ENCODE data around the gene PPP1CC.
"Not testable (repeated sequence)": the region's sequence is repeated elsewhere in the genome, so short reads cannot be mapped to it uniquely, and the experiment has no call there.

Gene PPP1CC

GRCh38 chr12:110756611-110757010 lies 13.9 kb upstream of the PPP1CC start:
- FAIRE-seq (no peak), DNase-seq (ENCODE audit: insufficient read length, low spot score) (no peak)

GRCh38 chr12:110754101-110754793 lies 11.6 kb upstream of the PPP1CC start:
- FAIRE-seq, result no peak
- DNase-seq (ENCODE audit: insufficient read length, low spot score), result no peak

GRCh38 chr12:110750784-110751461 lies 8.2 kb upstream of the PPP1CC start:
- FAIRE-seq (no peak), DNase-seq (ENCODE audit: insufficient read length, low spot score) (no peak)

GRCh38 chr12:110746550-110746949 lies 3.9 kb upstream of the PPP1CC start:
- FAIRE-seq (no peak), DNase-seq (ENCODE audit: insufficient read length, low spot score) (no peak)

DNA sequence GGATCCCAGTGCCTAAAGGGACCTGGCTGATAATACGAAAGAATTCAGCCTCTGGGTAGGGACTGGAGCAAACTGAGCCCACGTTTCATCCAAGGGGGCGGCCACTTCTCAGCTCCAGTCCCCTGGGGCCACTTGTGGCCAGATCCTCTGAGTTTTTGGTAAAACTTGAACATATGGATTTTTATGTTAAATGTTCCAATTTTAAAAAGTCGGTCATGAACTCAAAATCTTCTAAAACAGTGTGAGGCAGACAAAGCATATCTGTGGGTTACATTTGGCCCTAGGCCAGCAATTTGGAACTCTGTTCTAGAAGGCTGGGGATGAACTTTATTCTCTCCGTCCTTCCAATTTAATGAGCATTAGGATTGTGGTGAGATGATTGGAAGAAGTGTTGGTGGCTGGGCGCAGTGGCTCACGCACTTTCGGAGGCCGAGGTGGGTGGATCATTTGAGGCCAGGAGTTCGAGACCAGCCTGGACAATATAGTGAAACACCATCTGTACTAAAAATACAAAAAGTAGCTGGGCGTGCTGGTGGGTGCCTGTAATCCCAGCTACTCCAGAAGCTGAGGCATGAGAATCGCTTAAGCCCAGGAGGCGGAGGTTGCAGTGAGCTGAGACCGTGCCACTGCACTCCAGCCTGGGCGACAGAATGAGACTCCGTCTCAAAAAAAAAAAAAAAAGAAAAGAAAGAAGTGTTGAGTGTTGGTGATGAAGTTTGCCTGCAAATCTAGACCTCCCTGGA lies 3.0 kb upstream of the PPP1CC start:
- DNase-seq (ENCODE audit: insufficient read length, low spot score), result no peak
- no peak for FAIRE-seq

DNA sequence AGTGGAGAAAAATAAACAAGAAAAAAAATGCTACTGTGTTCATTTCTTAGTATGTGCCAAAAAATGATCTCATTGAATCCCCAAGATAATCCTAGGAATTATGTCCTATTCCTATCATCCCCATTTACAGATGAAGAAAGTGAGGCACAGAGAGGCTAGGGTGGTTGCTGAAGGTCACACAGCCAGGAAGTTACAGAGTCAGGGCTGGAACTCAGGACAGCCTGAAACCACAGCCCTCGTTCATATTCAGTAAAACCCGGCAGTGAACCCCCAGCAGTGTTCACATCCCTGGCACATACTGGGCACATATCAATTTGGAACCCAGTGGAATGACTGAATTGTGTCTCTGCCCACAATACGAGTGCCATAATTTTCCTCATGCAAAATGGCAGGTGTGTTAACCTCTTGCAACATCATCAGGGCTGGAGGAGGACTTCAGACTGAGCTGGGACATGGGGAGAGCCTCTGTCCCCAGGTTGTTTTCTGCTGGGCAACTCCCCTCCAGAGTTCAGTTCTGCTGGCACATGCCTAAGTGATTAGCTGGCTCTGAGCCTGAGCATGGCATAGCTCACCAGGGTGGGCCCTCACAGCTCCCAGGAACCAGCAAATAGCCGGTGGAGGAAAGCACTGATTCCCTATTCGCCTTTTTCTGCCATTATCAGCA lies 2.0 kb upstream of the PPP1CC start:
- FAIRE-seq (no peak), DNase-seq (ENCODE audit: insufficient read length, low spot score) (no peak)

GRCh38 chr12:110744151-110744571 lies 1.5 kb upstream of the PPP1CC start:
- DNase-seq (ENCODE audit: insufficient read length, low spot score) (peak; percentile 65), FAIRE-seq (no peak)

DNA sequence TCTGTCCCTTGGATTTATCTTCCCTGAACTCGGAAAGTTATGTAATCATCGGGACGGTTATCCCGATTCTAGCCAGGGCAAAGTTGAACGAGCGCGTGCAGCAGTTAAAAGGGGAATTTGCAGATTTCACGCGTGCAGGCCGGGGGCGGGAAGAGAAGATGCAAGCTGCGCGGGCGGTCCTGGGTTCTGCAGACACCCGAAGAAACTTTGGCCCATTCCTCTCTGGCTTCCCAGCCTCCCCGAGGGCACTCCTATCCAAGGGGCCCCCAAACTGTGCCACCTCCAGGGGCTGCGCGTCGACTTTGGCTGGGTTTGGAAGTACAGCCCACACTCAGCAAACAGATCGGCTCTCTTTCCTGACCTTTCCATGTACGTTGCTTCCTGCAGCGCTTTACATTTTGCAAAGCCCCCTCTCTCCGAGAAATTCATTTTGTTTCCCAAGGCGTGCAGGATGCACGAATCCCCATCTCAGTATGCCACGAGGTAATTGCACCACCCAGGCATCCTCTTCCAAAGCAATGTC lies 941 bp upstream of the PPP1CC start:
- no peak for DNase-seq (ENCODE audit: insufficient read length, low spot score)
- no peak for FAIRE-seq

DNA sequence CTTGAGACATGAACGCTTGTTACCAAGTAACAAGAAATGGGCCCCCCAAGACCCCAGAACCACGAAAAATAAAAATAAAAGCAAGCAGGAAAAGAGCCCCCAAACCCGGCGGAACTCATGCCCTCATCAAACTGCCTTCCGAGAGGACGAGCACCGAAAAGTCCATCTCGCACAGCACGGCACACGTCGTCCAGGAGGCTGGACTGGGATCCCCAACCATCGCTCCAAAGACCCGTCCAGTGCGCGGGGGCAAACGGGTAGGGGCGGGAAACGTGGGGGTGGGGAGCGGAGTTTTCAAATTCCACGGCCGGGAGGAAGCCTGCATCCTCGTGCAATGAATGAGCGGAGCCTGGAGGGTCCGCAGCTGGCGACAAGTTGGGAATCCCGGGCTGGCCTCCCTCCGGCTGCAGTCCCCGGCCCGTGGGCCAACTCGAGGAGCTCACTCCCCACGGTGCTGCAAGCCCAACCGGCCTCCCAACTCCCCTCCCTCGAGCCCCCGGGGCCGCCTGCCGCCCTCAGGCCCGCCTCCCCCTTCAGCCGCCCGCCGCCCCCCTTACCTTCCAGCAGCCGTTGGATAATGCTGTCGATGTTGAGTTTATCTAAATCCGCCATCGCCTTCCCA lies 484 bp downstream of the PPP1CC start:
- DNase-seq (ENCODE audit: insufficient read length, low spot score) (no peak), FAIRE-seq (no peak)

DNA sequence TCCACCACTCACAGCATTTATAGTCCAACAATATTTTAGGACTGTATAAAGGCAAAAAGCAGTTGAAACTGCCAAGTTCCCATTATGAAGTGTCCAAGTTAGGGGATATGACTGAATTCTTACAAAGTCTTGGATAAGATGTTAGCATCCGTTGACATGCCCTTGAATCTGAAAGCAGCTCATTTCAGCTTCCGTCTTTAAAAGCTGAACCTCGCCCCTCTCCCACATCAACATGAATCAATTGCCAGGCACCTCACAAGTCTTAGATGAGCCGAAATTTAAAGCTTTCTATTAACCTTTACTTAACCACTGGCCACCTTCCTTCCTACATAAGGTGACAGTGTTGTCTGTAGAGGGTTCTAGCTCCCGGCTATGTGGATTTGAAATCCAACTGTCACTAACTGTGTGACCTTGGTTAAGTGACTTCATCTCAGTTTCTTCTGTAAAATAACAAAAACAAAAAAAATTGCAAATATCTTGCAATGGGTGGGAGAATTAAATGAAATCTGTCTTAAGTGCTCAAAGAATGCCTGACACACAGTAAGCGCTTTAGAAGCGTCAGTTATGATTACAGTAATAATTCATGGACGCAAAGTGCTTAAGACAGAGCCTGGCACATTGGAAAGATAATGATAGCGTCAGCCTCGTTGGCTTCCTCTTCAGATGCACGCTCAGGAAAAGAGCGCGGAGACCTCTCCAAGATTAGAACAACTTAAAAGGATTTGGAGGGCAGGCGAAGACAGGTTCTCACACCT lies 1.2 kb downstream of the PPP1CC start:
- FAIRE-seq (no peak), DNase-seq (ENCODE audit: insufficient read length, low spot score) (no peak)

DNA sequence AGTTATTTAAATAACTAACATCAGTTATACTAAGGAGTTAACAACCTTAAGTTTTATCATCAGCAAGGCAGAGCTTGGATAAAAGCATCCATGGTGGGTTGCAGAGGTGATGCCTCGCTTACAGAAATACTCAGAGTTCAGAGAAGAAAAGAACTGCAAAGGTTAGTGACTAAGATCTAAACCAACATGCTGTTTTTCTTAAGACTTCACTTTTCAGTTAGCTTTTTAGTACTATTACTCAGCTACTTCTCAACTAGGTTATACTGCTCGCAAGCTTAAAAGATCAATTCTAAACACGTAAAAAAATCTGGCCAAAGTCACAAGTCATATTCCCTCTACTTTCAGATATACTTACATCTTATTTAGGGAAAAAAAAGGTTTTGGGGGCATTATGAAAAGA lies 2.8 kb downstream of the PPP1CC start:
- DNase-seq (ENCODE audit: insufficient read length, low spot score) (no peak), FAIRE-seq (no peak)

GRCh38 chr12:110739488-110739887 lies 3.2 kb downstream of the PPP1CC start:
- DNase-seq (ENCODE audit: insufficient read length, low spot score) (no peak), FAIRE-seq (no peak)

DNA sequence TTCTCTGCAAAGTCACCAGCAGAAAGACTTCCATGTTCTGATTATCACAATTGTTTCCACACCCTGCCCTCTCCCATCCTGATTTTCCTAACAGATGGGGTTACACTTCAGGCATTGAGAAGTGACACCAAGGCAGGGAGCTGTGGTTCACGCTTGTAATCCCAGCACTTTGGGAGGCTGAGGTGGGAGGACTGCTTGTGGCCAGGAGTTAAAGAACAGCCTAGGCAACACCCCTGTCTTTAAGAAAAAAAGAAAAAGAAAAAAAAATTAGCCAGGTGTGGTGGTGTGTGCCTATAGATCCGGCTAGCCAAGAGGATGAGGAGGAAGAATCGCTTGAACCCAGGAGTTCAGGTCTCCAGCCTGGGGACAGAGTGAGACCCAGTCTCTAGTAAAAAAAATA lies 5.2 kb downstream of the PPP1CC start:
- DNase-seq (ENCODE audit: insufficient read length, low spot score) (no peak), FAIRE-seq (no peak)

GRCh38 chr12:110737016-110737415 lies 5.7 kb downstream of the PPP1CC start:
- DNase-seq (ENCODE audit: insufficient read length, low spot score); FAIRE-seq: not testable (repeated sequence)

DNA sequence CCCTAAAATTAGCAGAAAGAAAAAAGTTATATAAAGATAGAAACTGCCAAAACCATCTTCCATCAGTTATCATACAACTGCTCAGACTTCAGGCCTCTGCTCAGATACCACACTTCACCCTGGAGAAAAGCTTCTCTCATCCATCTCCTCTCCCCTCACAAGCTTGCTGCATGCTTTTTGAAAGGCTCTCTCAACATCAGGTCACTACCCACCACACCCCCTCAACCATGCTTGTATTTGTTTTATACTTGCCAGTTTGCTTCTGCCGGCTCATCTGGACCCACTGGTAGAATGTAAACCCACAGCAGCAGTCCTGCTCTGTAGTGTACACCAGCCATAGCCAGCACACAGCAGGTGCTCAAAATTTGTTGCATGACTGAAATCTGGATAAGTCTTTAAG lies 8.8 kb downstream of the PPP1CC start:
- DNase-seq (ENCODE audit: insufficient read length, low spot score) (no peak), FAIRE-seq (no peak)

- FAIRE-seq, result no peak
- DNase-seq (ENCODE audit: insufficient read length, low spot score), result no peak
These were observed 9.5 kb downstream of the PPP1CC start for GRCh38 chr12:110733089-110733715.

DNA sequence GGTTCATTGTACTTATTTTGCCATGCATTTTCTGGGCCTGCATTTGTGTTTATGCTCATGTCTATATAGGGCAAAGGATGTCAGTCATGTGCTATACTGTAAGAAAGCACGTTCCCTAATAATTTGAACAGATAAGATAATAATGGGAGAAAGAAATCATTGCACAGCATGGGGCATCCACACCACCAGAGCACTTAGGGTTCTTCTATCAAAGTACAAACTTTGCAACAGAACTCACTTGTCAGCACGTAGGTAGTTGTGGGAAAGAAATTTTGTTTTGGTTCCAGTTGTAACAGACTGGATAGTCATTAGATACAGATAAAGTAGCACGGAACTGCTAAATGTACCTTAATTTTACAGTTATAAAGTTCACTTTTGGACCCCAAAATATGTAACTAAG lies 10.1 kb downstream of the PPP1CC start:
- no peak for FAIRE-seq
- DNase-seq (ENCODE audit: insufficient read length, low spot score), result no peak

- FAIRE-seq, result no peak
- DNase-seq (ENCODE audit: insufficient read length, low spot score), result no peak
These were observed 11.2 kb downstream of the PPP1CC start for GRCh38 chr12:110731479-110731878.

DNA sequence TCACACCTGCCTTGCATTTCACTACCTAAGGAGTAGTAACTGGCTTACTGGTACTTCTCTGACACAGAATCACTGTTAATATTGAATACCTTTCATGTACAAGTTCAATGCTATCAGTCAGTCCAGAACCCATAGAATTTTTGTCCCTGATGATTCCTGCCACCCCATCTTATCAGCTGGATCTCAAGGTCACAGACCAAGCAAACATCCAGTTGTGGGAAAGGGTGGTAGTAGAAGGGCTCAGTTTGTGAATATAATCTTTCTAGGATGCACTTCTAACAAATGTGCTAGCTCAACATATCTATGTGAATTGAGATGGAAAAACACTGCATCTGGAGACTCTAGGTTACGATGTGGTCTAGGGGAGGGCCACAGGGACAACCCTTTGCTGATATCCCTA lies 14.1 kb downstream of the PPP1CC start:
- FAIRE-seq (no peak), DNase-seq (ENCODE audit: insufficient read length, low spot score) (no peak)

All from HTR-8/SVneo (cell line).